Measurements from ENCODE around the gene BRAP. TPM values are rescaled to one million over a fixed set of nuclear protein-coding genes. Genes with fewer than 3 reads are reported as not detected.
"Not testable (repeated sequence)": the region's sequence is repeated elsewhere in the genome, so short reads cannot be mapped to it uniquely, and the experiment has no call there.

Gene BRAP
- total RNA-seq, 1 donor from 2014 or later, result 17.0 TPM

DNA sequence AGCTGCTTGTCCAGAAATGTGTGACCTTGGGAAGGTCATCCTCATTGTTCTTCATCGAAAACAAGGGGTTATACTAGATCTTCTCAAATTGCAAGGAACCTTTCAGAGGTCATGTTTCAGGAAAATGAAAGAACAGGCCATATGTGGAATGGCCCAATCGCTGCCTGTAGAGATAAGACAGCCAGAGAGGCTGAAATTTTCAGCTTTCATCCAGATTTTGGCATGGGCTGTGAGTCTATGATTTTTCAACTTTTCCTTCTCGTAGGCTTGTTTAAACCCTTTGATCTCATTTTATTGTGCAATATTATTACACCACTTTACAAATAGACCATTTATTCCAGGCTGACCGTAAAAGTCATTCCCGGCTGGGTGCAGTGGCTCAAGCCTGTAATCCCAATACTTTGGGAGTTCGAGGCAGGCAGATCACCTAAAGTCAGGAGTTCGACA, 69.6 kb downstream of the BRAP start:
- DNase-seq (ENCODE audit: low read depth, low spot score), result no peak

GRCh38 chr12:111607239-111607638, 78.5 kb downstream of the BRAP start:
- no peak for DNase-seq (ENCODE audit: low read depth, low spot score)

- no peak for DNase-seq (ENCODE audit: low read depth, low spot score)
Observed at GRCh38 chr12:111606767-111607230, 79.0 kb downstream of the BRAP start.

DNA sequence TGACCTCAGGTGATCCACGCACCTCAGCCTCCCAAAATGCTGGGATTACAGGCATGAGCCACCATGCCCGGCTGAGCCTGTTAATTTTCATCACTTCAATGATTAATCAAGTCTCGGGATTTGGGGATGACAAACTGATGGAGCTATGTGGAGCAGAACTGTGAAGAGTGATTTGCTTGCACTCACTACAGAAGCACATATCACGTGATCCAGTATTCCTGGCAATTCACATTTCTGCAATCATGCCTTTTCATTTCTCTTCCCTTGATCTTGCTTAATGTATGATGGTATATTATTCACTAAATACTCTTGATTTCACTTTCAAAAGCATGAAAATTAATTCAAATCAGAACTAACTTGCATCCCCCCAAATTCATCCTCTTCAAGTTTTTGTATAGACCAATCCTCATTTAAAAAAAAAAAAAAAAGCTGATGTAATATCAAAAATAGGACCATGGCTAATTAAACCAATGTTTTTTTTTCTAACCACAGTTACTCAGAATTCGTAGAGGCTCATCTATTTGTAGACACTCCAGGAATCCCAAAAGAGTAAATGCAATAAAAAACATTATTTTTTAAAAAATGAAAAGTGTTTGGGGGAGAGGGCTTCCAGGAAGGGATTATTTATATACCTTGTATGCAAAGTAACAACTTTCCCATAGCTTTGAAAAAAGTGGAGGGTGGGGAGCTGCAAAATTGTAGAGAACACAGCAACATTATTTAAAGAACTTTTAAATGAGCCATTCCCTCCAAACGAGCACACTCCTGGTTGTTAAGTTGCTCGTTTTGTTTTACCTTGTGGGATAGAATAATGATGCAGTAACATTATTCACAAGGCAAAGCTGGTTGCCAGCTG, 79.6 kb downstream of the BRAP start:
- no peak for DNase-seq (ENCODE audit: low read depth, low spot score)

GRCh38 chr12:111602857-111603256, 82.9 kb downstream of the BRAP start:
- DNase-seq (ENCODE audit: low read depth, low spot score), result not testable (repeated sequence)

DNA sequence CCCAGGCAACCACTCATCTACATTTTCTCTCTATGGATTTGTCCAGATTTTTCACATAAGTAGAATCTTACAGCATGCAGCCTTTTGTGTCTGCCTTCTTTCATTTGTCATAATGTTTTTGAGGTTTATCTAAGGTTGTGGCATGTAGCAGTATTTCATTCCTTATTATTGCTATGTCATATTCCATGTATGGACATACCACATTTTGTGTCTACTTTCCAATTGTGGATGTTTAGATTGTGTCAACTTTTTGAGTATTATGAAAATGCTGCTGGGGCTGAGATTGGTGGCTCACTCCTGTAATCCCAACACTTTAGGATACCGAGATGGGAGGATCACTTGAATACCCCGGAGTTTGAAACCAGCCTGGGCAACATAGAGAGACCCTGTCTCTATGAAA, 83.4 kb downstream of the BRAP start:
- no peak for DNase-seq (ENCODE audit: low read depth, low spot score)

- DNase-seq (ENCODE audit: low read depth, low spot score), result not testable (repeated sequence)
Observed at GRCh38 chr12:111600986-111601385, 84.8 kb downstream of the BRAP start.

DNA sequence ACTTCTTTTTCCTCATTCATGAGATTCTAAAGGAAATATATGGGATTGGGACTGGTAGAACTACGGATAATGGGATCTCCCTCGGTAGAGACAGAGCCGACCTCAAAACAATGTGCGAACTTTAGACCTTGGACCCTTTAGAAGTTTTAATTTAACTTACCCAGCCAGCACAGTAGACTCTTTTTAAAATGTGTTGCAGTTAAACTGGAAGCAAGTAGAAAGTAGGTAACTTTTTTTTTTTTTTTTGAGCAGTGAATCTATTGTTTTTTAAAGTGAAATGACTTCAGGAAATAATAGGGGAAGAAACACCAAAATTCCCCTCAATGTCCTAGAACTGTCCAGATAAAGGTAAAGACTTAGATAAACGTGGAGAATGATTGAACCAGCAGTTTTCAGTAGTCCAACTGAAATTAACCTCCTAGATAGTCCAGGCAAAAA, 85.5 kb downstream of the BRAP start:
- no peak for DNase-seq (ENCODE audit: low read depth, low spot score)

GRCh38 chr12:111599453-111600204, 86.1 kb downstream of the BRAP start:
- DNase-seq (ENCODE audit: low read depth, low spot score), result peak; percentile 76

- no peak for DNase-seq (ENCODE audit: low read depth, low spot score)
Observed at GRCh38 chr12:111598637-111599452, 86.9 kb downstream of the BRAP start, which contains the start of gene ATXN2. ATXN2 (minus strand) TSS chr12:111599315; CDS start chr12:111599034, 281 bp downstream.

DNA sequence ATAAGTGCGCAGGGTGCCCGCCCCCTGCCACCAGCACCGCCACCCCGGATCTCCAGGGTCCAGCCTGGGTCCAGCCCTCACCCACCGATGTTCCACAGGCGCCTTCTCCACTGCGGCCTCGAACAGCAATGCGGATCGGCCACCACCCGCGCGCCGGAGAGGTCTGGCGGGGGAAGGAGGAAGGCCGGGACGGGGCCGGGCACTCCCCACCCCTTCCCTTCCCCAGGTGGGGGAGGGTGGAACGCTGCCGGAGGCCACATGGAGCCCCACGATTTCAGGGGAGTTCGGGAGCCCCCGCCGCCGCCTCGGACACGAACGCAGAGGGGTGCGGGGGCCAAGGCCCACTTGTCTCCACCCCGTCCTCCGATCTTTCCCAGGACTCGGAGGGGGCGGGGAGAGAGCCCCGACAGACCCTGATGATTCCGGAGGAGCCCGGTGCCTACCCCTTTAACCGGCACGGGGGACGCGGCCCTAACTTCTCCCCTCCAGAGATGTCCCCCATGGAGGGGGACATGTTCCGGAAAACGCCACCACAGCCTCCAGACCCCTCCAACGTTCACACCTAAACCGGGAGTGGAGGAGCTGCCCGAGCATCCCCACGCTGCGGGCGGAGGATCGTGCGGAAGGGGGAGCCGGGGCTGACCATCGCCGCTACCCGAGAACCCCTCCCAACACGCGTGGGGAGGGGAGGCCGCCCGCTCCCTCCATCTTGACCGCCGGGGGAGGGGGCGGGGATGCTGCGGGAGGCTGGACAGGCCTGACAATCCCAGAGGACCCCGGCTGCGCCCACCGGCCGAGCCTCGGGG, 87.7 kb downstream of the BRAP start:
- no peak for DNase-seq (ENCODE audit: low read depth, low spot score)

DNA sequence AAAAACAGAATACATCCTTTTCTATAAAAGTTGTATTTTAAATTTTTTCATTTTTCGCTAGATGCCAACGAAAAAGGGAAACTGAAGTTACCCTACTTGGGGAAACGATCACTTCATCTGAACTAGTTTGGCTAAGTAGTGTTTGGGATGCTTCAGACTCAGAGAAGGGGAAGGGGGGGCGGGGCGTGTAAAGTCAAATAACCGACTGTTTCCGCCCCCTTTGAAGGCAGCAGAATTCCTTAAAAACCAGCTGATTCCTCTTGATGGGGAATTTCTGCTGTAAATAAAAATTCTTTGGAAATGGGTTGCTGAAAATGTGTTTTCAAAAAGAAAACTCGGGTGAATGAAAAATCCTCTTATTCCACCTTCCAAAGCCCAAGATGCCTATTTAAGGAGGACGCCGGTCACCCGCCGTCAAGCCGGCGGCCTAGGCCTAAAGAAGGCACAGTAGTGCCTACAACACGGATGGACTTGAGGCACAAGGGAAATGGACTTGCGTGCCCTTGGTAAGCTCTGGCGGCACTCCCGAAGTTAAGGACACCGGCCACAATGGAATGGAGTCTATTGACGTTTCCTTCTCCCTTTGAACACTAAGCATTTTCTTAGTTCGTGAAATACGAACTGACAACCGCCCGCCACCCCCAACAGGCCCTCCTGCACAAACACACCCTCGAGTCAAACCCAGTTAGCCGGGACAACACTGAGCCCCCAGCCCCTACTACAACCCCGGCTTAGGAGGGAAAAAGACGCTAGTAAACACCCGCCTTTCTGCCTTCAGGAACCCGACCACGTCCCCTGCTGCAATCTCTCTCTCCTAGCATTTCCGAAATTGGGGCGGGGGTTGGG, 88.5 kb downstream of the BRAP start:
- peak; percentile 30 for DNase-seq (ENCODE audit: low read depth, low spot score)

DNA sequence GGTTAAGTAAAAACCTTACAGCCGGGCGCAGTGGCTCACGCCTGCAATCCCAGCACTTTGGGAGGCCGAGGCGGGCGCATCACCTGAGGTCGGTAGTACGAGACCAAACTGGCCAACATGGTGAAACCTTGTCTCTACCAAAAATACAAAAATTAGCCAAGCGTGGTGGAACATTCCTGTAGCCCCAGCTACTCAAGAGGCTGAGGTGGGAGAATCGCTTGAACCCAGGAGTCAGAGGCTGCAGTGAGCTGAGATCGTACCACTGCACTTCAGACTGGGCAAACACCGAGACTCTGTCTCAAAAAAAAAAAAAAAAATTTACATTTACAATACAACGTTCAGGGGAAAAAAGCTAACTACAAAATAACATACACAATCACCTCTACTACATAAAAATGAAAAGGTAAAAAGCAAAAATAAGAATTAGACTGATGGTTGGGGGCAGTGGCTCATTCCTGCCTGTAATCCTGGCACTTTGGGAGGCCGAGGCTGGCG, 90.4 kb downstream of the BRAP start:
- DNase-seq (ENCODE audit: low read depth, low spot score), result not testable (repeated sequence)

Other genes starting within 250 kb of the BRAP start
- gene ATXN2, start 86.6 kb downstream of the BRAP start, total RNA-seq, result 12.3 and 20.0 TPM in 2 replicates
- gene ACAD10, start 97 bp upstream of the BRAP start, total RNA-seq, result 9.5 and 10.7 TPM in 2 replicates
- 69.0 and 113 TPM in 2 replicates for gene ALDH2, start 81.0 kb upstream of the BRAP start, total RNA-seq
- 36.5 and 37.9 TPM in 2 replicates for gene MAPKAPK5, start 156.3 kb upstream of the BRAP start, total RNA-seq